HepG2 (cell line): ENCODE data around the gene C7orf57.

Experiments
- ARID5B ChIP-seq: IDR thresholded peaks from 2 replicates; pipeline ENCODE4 v1.4.0; 2020; ENCODE audit warnings: mild to moderate bottlenecking, missing genetic modification reagents
- CTCF ChIP-seq: sonication (generic); formaldehyde crosslinking; IDR thresholded peaks from 2 replicates; pipeline ENCODE4 v1.5.0; 2020; ENCODE audit warnings: mild to moderate bottlenecking, missing genetic modification reagents, moderate library complexity
- HMG20A ChIP-seq: IDR thresholded peaks from 2 replicates; pipeline ENCODE4 v1.6.1; 2016; ENCODE audit warnings: borderline replicate concordance
- HOXA7 ChIP-seq: sonication (generic); formaldehyde crosslinking; IDR thresholded peaks from 2 replicates; pipeline ENCODE4 v1.8.1; 2022; ENCODE audit warnings: mild to moderate bottlenecking, missing genetic modification reagents, moderate library complexity
- MAX ChIP-seq: IDR thresholded peaks from 2 replicates; pipeline ENCODE4 v1.6.1; 2012; ENCODE audit warnings: inconsistent platforms
- RAD51 ChIP-seq: fragments of 450-650 bp; IDR thresholded peaks from 2 replicates; pipeline ENCODE4 v1.6.1; 2016; ENCODE audit warnings: borderline replicate concordance
- USF2 ChIP-seq, 2 experiments: sonication (generic) in 1 of 2; formaldehyde crosslinking in 1 of 2; IDR thresholded peaks; 2 replicates each; pipeline versions ENCODE4 v1.5.1 to v1.6.1; 2011 to 2020; ENCODE audit warnings: borderline replicate concordance in 1 of 2, low read depth in 1 of 2, low read length in 1 of 2, mild to moderate bottlenecking in 1 of 2, missing genetic modification reagents in 1 of 2, moderate library complexity in 1 of 2

- no peak for TF ChIP-seq HMG20A
- no peak for TF ChIP-seq MAX
- TF ChIP-seq CTCF (CRISPR knock-in tag): no peak
- no peak for TF ChIP-seq RAD51
- no peak for TF ChIP-seq USF2 (IDR thresholded peaks at IDR 0.05; ENCODE audit: low read depth, low read length)
- TF ChIP-seq USF2 (CRISPR knock-in tag; IDR thresholded peaks at IDR 0.05; ENCODE audit: borderline replicate concordance): no peak
- no peak for TF ChIP-seq ARID5B
- TF ChIP-seq HOXA7: no peak
Observed at GRCh38 chr7:48085942-48086341, 50.6 kb downstream of the C7orf57 start.
